ENCODE measurements around the gene KIF6. TPM values are rescaled to one million over a fixed set of nuclear protein-coding genes. Genes with fewer than 3 reads are reported as not detected.

Gene KIF6
- total and polyA plus RNA-seq, 2 donors (not counting 1 experiment from before 2014, with no cell fraction given), result not detected

- Histone ChIP-seq H3K9ac (ENCODE audit: low read length) (no peak overlapping the region), H3K79me2 (ENCODE audit: control insufficient read depth, insufficient read depth, low read length) (no peaks in the 10 kb centered on the region), H3K27me3 (replicated peaks in 1 of 4; ENCODE audit: control extremely low read depth in 1 of 4, control insufficient read depth in 3 of 4, insufficient read depth in 4 of 4, low read length in 3 of 4) (no peaks in the 10 kb centered on the region), H3K9me3 (ENCODE audit: control extremely low read depth in 1 of 3, control insufficient read depth in 2 of 3, insufficient read depth in 1 of 3, low read length in 2 of 3) (no peaks in the 10 kb centered on the region), H3K4me3 (ENCODE audit: control extremely low read depth in 1 of 5, extremely low read depth in 1 of 5, insufficient read depth in 1 of 5, low read depth in 2 of 5, low read length in 4 of 5) (no peak overlapping the region), H3K4me1 (ENCODE audit: control insufficient read depth in 2 of 2, insufficient read depth in 2 of 2, low read length in 2 of 2) (no peaks in the 10 kb centered on the region), H3K36me3 (replicated peaks in 1 of 2; ENCODE audit: control extremely low read depth in 1 of 2, control insufficient read depth in 1 of 2, extremely low read depth in 1 of 2, insufficient read depth in 2 of 2, low read length in 1 of 2) (no peaks in the 10 kb centered on the region), H3K4me2 (replicated peaks; ENCODE audit: low read depth, low read length, poor library complexity, severe bottlenecking) (no peak overlapping the region), H2AFZ (ENCODE audit: insufficient read depth, low read depth, low read length, poor library complexity, severe bottlenecking) (no peak overlapping the region), H4K20me1 (ENCODE audit: control insufficient read depth, insufficient read depth, low read length, poor library complexity, severe bottlenecking) (no peaks in the 10 kb centered on the region), H3K27ac (ENCODE audit: low read length in 2 of 2) (no peak overlapping the region)
- H3K27ac Mint-ChIP-seq, result no peak overlapping the region
- no peak for TF ChIP-seq CTCF (IDR thresholded peaks at IDR 0.05)
- TF ChIP-seq EZH2 (IDR thresholded peaks at IDR 0.05; ENCODE audit: borderline replicate concordance, insufficient read depth, low read depth, low read length, poor library complexity, severe bottlenecking), result no peak
- H3K4me1 Mint-ChIP-seq, result no peaks in the 10 kb centered on the region
- POLR2A ChIA-PET, result no interaction called here
- CTCF ChIA-PET, result no interaction called here
- intact Hi-C loops (cut with micrococcal nuclease), result no loop called here
- ATAC-seq (ENCODE audit: low read depth), result no peak
- no peak for DNase-seq
- H3K9me3 Mint-ChIP-seq (ENCODE audit: insufficient read depth), result no peaks in the 10 kb centered on the region
- peaks cover 32% of the 10 kb centered on the region for H3K27me3 Mint-ChIP-seq
- H3K4me3 Mint-ChIP-seq, result no peak overlapping the region
These were observed 10.4 kb downstream of the KIF6 start for GRCh38 chr6:39714802-39715201.

- CTCF ChIA-PET, result no interaction called here
- Histone ChIP-seq H3K79me2 (ENCODE audit: control insufficient read depth, insufficient read depth, low read length) (no peaks in the 10 kb centered on the region), H3K27me3 (replicated peaks in 1 of 4; ENCODE audit: control extremely low read depth in 1 of 4, control insufficient read depth in 3 of 4, insufficient read depth in 4 of 4, low read length in 3 of 4) (no peaks in the 10 kb centered on the region), H3K4me3 (ENCODE audit: control extremely low read depth in 1 of 5, extremely low read depth in 1 of 5, insufficient read depth in 1 of 5, low read depth in 2 of 5, low read length in 4 of 5) (no peak overlapping the region), H3K27ac (ENCODE audit: low read length in 2 of 2) (no peak overlapping the region), H4K20me1 (ENCODE audit: control insufficient read depth, insufficient read depth, low read length, poor library complexity, severe bottlenecking) (no peaks in the 10 kb centered on the region), H3K9me3 (ENCODE audit: control extremely low read depth in 1 of 3, control insufficient read depth in 2 of 3, insufficient read depth in 1 of 3, low read length in 2 of 3) (no peaks in the 10 kb centered on the region), H3K4me2 (replicated peaks; ENCODE audit: low read depth, low read length, poor library complexity, severe bottlenecking) (no peak overlapping the region), H3K9ac (ENCODE audit: low read length) (no peak overlapping the region), H3K36me3 (replicated peaks in 1 of 2; ENCODE audit: control extremely low read depth in 1 of 2, control insufficient read depth in 1 of 2, extremely low read depth in 1 of 2, insufficient read depth in 2 of 2, low read length in 1 of 2) (no peaks in the 10 kb centered on the region), H2AFZ (ENCODE audit: insufficient read depth, low read depth, low read length, poor library complexity, severe bottlenecking) (no peak overlapping the region), H3K4me1 (ENCODE audit: control insufficient read depth in 2 of 2, insufficient read depth in 2 of 2, low read length in 2 of 2) (no peaks in the 10 kb centered on the region)
- POLR2A ChIA-PET, result no interaction called here
- no peaks in the 10 kb centered on the region for H3K9me3 Mint-ChIP-seq (ENCODE audit: insufficient read depth)
- WGBS (ENCODE audit: insufficient coverage), result 90% methylated on average over 1 of the region's 2 CpGs
- no peak overlapping the region for H3K4me3 Mint-ChIP-seq
- no peaks in the 10 kb centered on the region for H3K4me1 Mint-ChIP-seq
- intact Hi-C loops (cut with micrococcal nuclease), result no loop called here
- H3K27me3 Mint-ChIP-seq, result peaks cover 12% of the 10 kb centered on the region
- ATAC-seq (ENCODE audit: low read depth), result no peak
- no peak overlapping the region for H3K27ac Mint-ChIP-seq
- TF ChIP-seq EZH2 (IDR thresholded peaks at IDR 0.05; ENCODE audit: borderline replicate concordance, insufficient read depth, low read depth, low read length, poor library complexity, severe bottlenecking) (no peak), CTCF (IDR thresholded peaks at IDR 0.05) (no peak)
- DNase-seq, result no peak
These were observed 17.1 kb downstream of the KIF6 start for GRCh38 chr6:39707962-39708683.

Measured in B cell (primary cell).